ENCODE results near the gene SEPTIN10.
"Not testable (repeated sequence)": the region's sequence is repeated elsewhere in the genome, so short reads cannot be mapped to it uniquely, and the experiment has no call there.

Gene SEPTIN10

GRCh38 chr2:109545828-109546713, 67.7 kb downstream of the SEPTIN10 start:
- no peak overlapping the region for H3K27ac ChIP-seq (ENCODE audit: insufficient read depth, low read depth, low read length, poor library complexity, severe bottlenecking)
- no peaks in the 10 kb centered on the region for H3K36me3 ChIP-seq (ENCODE audit: control insufficient read depth, insufficient read depth, low read length)

DNA sequence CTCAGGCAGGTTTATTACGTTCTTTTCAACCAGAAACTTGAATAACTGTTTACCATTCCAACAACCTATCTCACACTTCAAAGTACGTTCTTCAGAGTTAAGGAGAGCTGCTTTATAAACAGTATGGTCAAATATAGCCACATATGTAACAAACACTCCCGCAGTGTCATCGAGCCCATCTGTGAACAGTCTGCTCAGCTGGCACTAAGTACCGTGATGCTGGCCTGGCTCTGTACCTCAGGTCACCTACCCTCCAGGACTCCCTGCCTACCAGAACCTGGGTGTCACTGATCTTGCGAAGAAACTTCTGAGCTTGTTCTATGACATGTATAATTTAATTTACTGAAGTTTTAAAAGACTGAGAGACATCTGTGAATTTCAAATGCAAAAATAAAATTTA, 71.4 kb downstream of the SEPTIN10 start:
- Histone ChIP-seq H3K4me1 (ENCODE audit: control insufficient read depth, insufficient read depth, low read length) (no peaks in the 10 kb centered on the region), H3K9me3 (ENCODE audit: control insufficient read depth, low read length) (no peaks in the 10 kb centered on the region), H3K4me3 (ENCODE audit: insufficient read depth, low read depth, low read length) (no peak overlapping the region), H3K27ac (ENCODE audit: insufficient read depth, low read depth, low read length, poor library complexity, severe bottlenecking) (no peak overlapping the region), H3K27me3 (ENCODE audit: control insufficient read depth, insufficient read depth, low read length, poor library complexity, severe bottlenecking) (no peaks in the 10 kb centered on the region), H3K36me3 (ENCODE audit: control insufficient read depth, insufficient read depth, low read length) (no peaks in the 10 kb centered on the region)
- 94 to 95% methylated on average over 6 of the region's 6 CpGs for WGBS, 2 experiments

More at GRCh38 chr2:109545828-109546713, 67.7 kb downstream of the SEPTIN10 start:
- Histone ChIP-seq H3K4me3 (ENCODE audit: insufficient read depth, low read depth, low read length) (no peak overlapping the region), H3K4me1 (ENCODE audit: control insufficient read depth, insufficient read depth, low read length) (no peaks in the 10 kb centered on the region), H3K9me3 (ENCODE audit: control insufficient read depth, low read length) (no peaks in the 10 kb centered on the region), H3K27me3 (ENCODE audit: control insufficient read depth, insufficient read depth, low read length, poor library complexity, severe bottlenecking) (no peaks in the 10 kb centered on the region)
- 33 to 43% methylated on average over 9 of the region's 10 CpGs for WGBS, 2 experiments

DNA sequence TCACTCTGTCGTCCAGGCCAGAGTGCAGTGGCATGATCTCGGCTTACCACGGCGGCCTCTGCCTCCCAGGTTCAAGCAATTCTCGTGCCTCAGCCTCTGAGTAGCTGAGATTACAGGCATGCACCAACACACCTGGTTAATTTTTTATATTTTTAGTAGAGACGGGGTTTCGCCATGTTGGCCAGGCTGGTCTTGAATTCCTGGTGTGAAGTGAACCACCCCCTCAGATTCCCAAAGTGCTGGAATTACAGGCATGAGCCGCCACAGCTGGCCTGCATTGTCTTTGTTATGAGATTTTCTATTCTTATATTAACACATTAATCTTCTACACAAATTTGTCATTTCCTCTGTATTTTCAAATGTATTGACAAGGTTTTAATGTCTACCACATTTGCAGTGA, 75.2 kb downstream of the SEPTIN10 start:
- Histone ChIP-seq H3K9me3 (ENCODE audit: control insufficient read depth, low read length) (no peaks in the 10 kb centered on the region), H3K27ac (ENCODE audit: insufficient read depth, low read depth, low read length, poor library complexity, severe bottlenecking) (no peak overlapping the region), H3K4me3 (ENCODE audit: insufficient read depth, low read depth, low read length) (no peak overlapping the region), H3K4me1 (ENCODE audit: control insufficient read depth, insufficient read depth, low read length) (no peaks in the 10 kb centered on the region), H3K36me3 (ENCODE audit: control insufficient read depth, insufficient read depth, low read length) (no peaks in the 10 kb centered on the region), H3K27me3 (ENCODE audit: control insufficient read depth, insufficient read depth, low read length, poor library complexity, severe bottlenecking) (no peaks in the 10 kb centered on the region)
- WGBS, 2 experiments = 91 to 94% methylated on average over 7 to 8 of the region's 8 CpGs

DNA sequence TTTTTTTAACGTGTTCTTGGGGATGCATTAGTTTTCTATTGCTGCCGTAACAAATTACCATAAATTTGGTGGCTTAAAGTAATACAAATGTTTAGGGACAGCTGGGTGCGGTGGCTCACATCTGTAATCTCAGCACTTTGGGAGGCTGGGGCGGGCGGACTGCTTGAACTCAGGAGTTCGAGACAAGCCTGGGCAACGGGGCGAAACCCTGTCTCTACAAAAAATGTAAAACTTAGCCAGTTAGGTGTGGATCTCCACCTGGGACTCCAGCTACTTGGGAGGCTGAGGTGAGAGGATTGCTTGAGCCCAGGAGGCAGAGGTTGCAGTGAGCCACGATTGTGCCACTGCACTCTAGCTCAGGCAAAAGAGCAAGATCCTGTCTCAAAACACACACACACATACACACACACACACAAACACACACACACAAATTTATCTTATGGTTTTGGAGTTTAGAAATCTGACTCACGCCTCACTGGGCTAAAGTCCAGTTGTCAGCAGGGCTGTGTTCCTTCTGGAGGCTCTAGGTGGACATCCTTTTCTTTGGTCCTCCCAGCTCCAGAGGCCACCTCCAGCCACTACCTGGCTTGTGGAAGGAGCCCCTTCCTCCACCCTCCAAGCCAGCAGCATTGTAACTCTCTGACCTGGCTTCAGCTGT, 76.1 kb downstream of the SEPTIN10 start:
- H3K27ac ChIP-seq (ENCODE audit: insufficient read depth, low read depth, low read length, poor library complexity, severe bottlenecking) = no peak overlapping the region
- H3K9me3 ChIP-seq (ENCODE audit: control insufficient read depth, low read length) = no peaks in the 10 kb centered on the region
- no peak overlapping the region for H3K4me3 ChIP-seq (ENCODE audit: insufficient read depth, low read depth, low read length)
- H3K36me3 ChIP-seq (ENCODE audit: control insufficient read depth, insufficient read depth, low read length) = no peaks in the 10 kb centered on the region
- no peaks in the 10 kb centered on the region for H3K4me1 ChIP-seq (ENCODE audit: control insufficient read depth, insufficient read depth, low read length)
- H3K27me3 ChIP-seq (ENCODE audit: control insufficient read depth, insufficient read depth, low read length, poor library complexity, severe bottlenecking) = no peaks in the 10 kb centered on the region
- 88 to 92% methylated on average over 10 of the region's 10 CpGs for WGBS, 2 experiments

GRCh38 chr2:109536556-109536955, 77.2 kb downstream of the SEPTIN10 start:
- WGBS, 2 experiments = 83 to 88% methylated on average over 3 of the region's 3 CpGs

DNA sequence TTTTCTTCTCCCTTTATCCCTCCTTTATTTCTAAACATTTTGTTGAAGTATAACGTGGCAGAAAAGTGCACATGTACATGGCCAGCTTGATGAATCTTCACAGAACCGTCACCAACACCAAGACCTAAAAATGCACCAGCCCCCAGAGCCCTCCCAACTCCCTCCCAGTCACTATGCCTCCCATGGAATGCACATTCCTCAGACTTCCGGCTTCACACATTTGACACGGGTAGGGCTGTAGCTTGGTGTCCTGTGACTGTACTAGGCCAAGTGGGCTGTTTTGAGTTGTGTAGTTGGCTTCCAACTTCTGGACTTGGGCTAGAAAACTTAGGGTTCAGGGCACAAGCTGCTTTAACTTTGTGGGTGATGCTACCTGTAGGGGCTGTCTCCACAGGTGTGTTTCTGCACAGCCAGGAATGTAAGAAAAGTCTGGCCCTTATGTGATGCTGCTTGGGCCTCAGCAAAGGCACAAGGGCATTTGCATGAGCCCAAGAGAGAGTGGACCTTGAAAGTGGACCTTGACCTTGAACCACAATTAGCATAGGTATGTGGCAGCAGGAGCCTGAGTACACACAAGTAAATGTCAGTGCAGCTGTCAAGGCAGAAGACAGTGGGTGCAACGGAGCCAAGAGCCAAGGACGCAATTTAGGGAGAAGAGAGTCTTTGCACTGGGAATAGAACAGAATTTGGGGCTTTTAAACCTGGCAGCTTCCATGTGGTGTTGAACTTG, 78.4 kb downstream of the SEPTIN10 start:
- Histone ChIP-seq H3K27ac (ENCODE audit: insufficient read depth, low read depth, low read length, poor library complexity, severe bottlenecking) (no peak overlapping the region), H3K27me3 (ENCODE audit: control insufficient read depth, insufficient read depth, low read length, poor library complexity, severe bottlenecking) (no peaks in the 10 kb centered on the region), H3K4me3 (ENCODE audit: insufficient read depth, low read depth, low read length) (no peak overlapping the region), H3K9me3 (ENCODE audit: control insufficient read depth, low read length) (no peaks in the 10 kb centered on the region), H3K36me3 (ENCODE audit: control insufficient read depth, insufficient read depth, low read length) (no peaks in the 10 kb centered on the region), H3K4me1 (ENCODE audit: control insufficient read depth, insufficient read depth, low read length) (no peaks in the 10 kb centered on the region)
- WGBS, 2 experiments = 90% methylated on average over 6 of the region's 6 CpGs

More at GRCh38 chr2:109536556-109536955, 77.2 kb downstream of the SEPTIN10 start:
- not testable (repeated sequence) for H3K27ac ChIP-seq (ENCODE audit: insufficient read depth, low read depth, low read length, poor library complexity, severe bottlenecking); H3K4me1 ChIP-seq (ENCODE audit: control insufficient read depth, insufficient read depth, low read length); H3K27me3 ChIP-seq (ENCODE audit: control insufficient read depth, insufficient read depth, low read length, poor library complexity, severe bottlenecking); H3K36me3 ChIP-seq (ENCODE audit: control insufficient read depth, insufficient read depth, low read length); H3K9me3 ChIP-seq (ENCODE audit: control insufficient read depth, low read length); H3K4me3 ChIP-seq (ENCODE audit: insufficient read depth, low read depth, low read length)

GRCh38 chr2:109533823-109534222, 79.9 kb downstream of the SEPTIN10 start:
- no peaks in the 10 kb centered on the region for H3K4me1 ChIP-seq (ENCODE audit: control insufficient read depth, insufficient read depth, low read length)
- no peaks in the 10 kb centered on the region for H3K27me3 ChIP-seq (ENCODE audit: control insufficient read depth, insufficient read depth, low read length, poor library complexity, severe bottlenecking)
- H3K27ac ChIP-seq (ENCODE audit: insufficient read depth, low read depth, low read length, poor library complexity, severe bottlenecking) = no peak overlapping the region
- no peak overlapping the region for H3K4me3 ChIP-seq (ENCODE audit: insufficient read depth, low read depth, low read length)
- no peaks in the 10 kb centered on the region for H3K36me3 ChIP-seq (ENCODE audit: control insufficient read depth, insufficient read depth, low read length)
- WGBS, 2 experiments = 90 to 91% methylated on average over 7 of the region's 7 CpGs
- H3K9me3 ChIP-seq (ENCODE audit: control insufficient read depth, low read length) = no peaks in the 10 kb centered on the region

- no peak overlapping the region for H3K27ac ChIP-seq (ENCODE audit: insufficient read depth, low read depth, low read length, poor library complexity, severe bottlenecking)
- no peaks in the 10 kb centered on the region for H3K4me1 ChIP-seq (ENCODE audit: control insufficient read depth, insufficient read depth, low read length)
- H3K4me3 ChIP-seq (ENCODE audit: insufficient read depth, low read depth, low read length) = no peak overlapping the region
- H3K9me3 ChIP-seq (ENCODE audit: control insufficient read depth, low read length) = no peaks in the 10 kb centered on the region
- WGBS, 2 experiments = 91 to 97% methylated on average over 5 of the region's 5 CpGs
- H3K27me3 ChIP-seq (ENCODE audit: control insufficient read depth, insufficient read depth, low read length, poor library complexity, severe bottlenecking) = no peaks in the 10 kb centered on the region
- no peaks in the 10 kb centered on the region for H3K36me3 ChIP-seq (ENCODE audit: control insufficient read depth, insufficient read depth, low read length)
Measured at GRCh38 chr2:109532728-109533076, 81.1 kb downstream of the SEPTIN10 start.

GRCh38 chr2:109531896-109532727, 81.7 kb downstream of the SEPTIN10 start:
- H3K27me3 ChIP-seq (ENCODE audit: control insufficient read depth, insufficient read depth, low read length, poor library complexity, severe bottlenecking) = no peaks in the 10 kb centered on the region
- no peaks in the 10 kb centered on the region for H3K36me3 ChIP-seq (ENCODE audit: control insufficient read depth, insufficient read depth, low read length)
- H3K4me3 ChIP-seq (ENCODE audit: insufficient read depth, low read depth, low read length) = no peak overlapping the region
- no peak overlapping the region for H3K27ac ChIP-seq (ENCODE audit: insufficient read depth, low read depth, low read length, poor library complexity, severe bottlenecking)
- no peaks in the 10 kb centered on the region for H3K4me1 ChIP-seq (ENCODE audit: control insufficient read depth, insufficient read depth, low read length)
- H3K9me3 ChIP-seq (ENCODE audit: control insufficient read depth, low read length) = no peaks in the 10 kb centered on the region
- WGBS, 2 experiments = 91 to 94% methylated on average over 10 of the region's 10 CpGs
